GM12878 (cell line): ENCODE measurements around the gene PNMA1. TPM values are rescaled to one million over a fixed set of nuclear protein-coding genes. Genes with fewer than 3 reads are reported as not detected.

ENCODE experiments used
- ATAC-seq: fragments of 200-7000 bp; cut with Tn5 transposase; 3 replicates; pipeline ENCODE4 v1.9.1; 2020; ENCODE audit warnings: mild to moderate bottlenecking, moderate library complexity
- BruUV-seq: library from RNA; stranded (reverse); fragments of 400-500 nt; replicated peaks from 2 replicates; lab custom pipeline; 2021; lab: Mats Ljungman, UMichigan
- CTCF ChIA-PET: fragments of 300-600 bp; sonication (Branson Sonifier 250); formaldehyde crosslinking; extraction: SDS; loops from one replicate; lab custom pipeline; 2021; ENCODE audit warnings: inconsistent platforms; lab: Yijun Ruan, JAX
- POLR2A ChIA-PET: fragments of 350-600 bp; formaldehyde crosslinking; extraction: SDS; loops from one replicate; lab custom pipeline; 2021; ENCODE audit warnings: inconsistent platforms; lab: Charles Lee
- RAD21 ChIA-PET: fragments of 300-600 bp; sonication (Branson Sonifier 250); formaldehyde crosslinking; loops from one replicate; lab custom pipeline; 2023; ENCODE audit warnings: antibody characterized with exemption; ENCODE audit not compliant: unreplicated experiment; lab: Charles Lee
- SMC1A ChIA-PET: fragments of 300-600 bp; sonication (Branson Sonifier 250); formaldehyde crosslinking; loops from one replicate; lab custom pipeline; 2023; ENCODE audit not compliant: unreplicated experiment, uncharacterized antibody; lab: Charles Lee
- DNase-seq: peaks from one replicate; pipeline ENCODE4 v3.0.0-alpha.2; 2011; ENCODE audit warnings: low read depth, low spot score
- FAIRE-seq: peaks from 3 replicates; lab custom pipeline; 2011; peaks lifted over from hg19 to GRCh38; lab: Jason Lieb, UNC
- H2AFZ ChIP-seq: 2 replicates; pipeline ENCODE4 v1.6.0; 2011; ENCODE audit warnings: low read depth, low read length, control low read depth; ENCODE audit not compliant: control insufficient read depth
- H3K27ac ChIP-seq: 2 replicates; pipeline ENCODE4 v1.5.1; 2011; ENCODE audit warnings: control low read depth; ENCODE audit not compliant: control insufficient read depth, insufficient read depth
- H3K27me3 ChIP-seq, 2 experiments: replicated peaks in 1 of 2; 2 replicates each; pipeline versions ENCODE4 v1.6.0 to v1.6.1; 2011; ENCODE audit warnings: low read length in 1 of 2; ENCODE audit not compliant: control insufficient read depth in 2 of 2, insufficient read depth in 2 of 2
- H3K36me3 ChIP-seq, 2 experiments: 2 replicates each; pipeline ENCODE4 v1.5.1; 2011; ENCODE audit warnings: low read length in 1 of 2; ENCODE audit not compliant: control insufficient read depth in 2 of 2, insufficient read depth in 2 of 2
- H3K4me1 ChIP-seq: 2 replicates; pipeline ENCODE4 v1.6.1; 2011; ENCODE audit warnings: mild to moderate bottlenecking, low read length, moderate library complexity, mixed read lengths; ENCODE audit not compliant: control insufficient read depth, insufficient read depth
- H3K4me2 ChIP-seq: 2 replicates; pipeline ENCODE4 v1.6.0; 2011; ENCODE audit warnings: control low read depth; ENCODE audit not compliant: control insufficient read depth, insufficient read depth
- H3K4me3 ChIP-seq: fragments of 200-600 bp; sonication (generic); 2 replicates; pipeline ENCODE4 v1.5.1; 2016
- H3K79me2 ChIP-seq: 2 replicates; pipeline ENCODE4 v1.6.0; 2011; ENCODE audit warnings: low read length; ENCODE audit not compliant: control insufficient read depth, insufficient read depth
- H3K9ac ChIP-seq: 2 replicates; pipeline ENCODE4 v1.8.0; 2011; ENCODE audit warnings: low read length, control low read depth, mixed read lengths; ENCODE audit not compliant: control insufficient read depth, insufficient read depth
- H3K9me3 ChIP-seq: replicated peaks from 3 replicates; pipeline ENCODE4 v1.5.1; 2011; ENCODE audit warnings: mild to moderate bottlenecking, low read length; ENCODE audit not compliant: control insufficient read depth, insufficient read depth
- H4K20me1 ChIP-seq: 2 replicates; pipeline ENCODE4 v1.6.0; 2011; ENCODE audit not compliant: control insufficient read depth, insufficient read depth
- BCL11A ChIP-seq: IDR thresholded peaks from 2 replicates; pipeline ENCODE4 v1.6.1; 2011; ENCODE audit warnings: low read depth, low read length
- MEF2B ChIP-seq: fragments of 450-650 bp; IDR thresholded peaks from 2 replicates; pipeline ENCODE4 v1.6.1; 2018; ENCODE audit warnings: mild to moderate bottlenecking, moderate library complexity; ENCODE audit not compliant: partially characterized antibody, poor library complexity, severe bottlenecking
- RAD21 ChIP-seq: IDR thresholded peaks from 2 replicates; pipeline ENCODE4 v1.6.1; 2011; ENCODE audit warnings: mild to moderate bottlenecking, low read depth, low read length, moderate library complexity; ENCODE audit not compliant: insufficient read depth
- WGBS: methylation state at CpG from one replicate; pipeline ENCODE4 v1.1.6; 2016; ENCODE audit warnings: low lambda C conversion rate; ENCODE audit not compliant: insufficient replicate concordance, insufficient coverage; ENCODE audit errors: missing lambda C conversion rate; 5-methylcytosine and 5-hydroxymethylcytosine counted together
- in situ Hi-C: fragments of 300-500 bp; cut with MboI; formaldehyde crosslinking; loops from 9 replicates; pipeline ENCODE4 v1.14.3; 2018; ENCODE audit warnings: mixed read lengths
- intact Hi-C: fragments of 100-400 bp; cut with micrococcal nuclease; formaldehyde crosslinking; loops from one replicate; pipeline ENCODE4 v1.14.2; 2022; ENCODE audit not compliant: unreplicated experiment
- polyA plus RNA-seq, 11 experiments: library from polyadenylated mRNA; depleted of rRNA in 4 of 11; unstranded in 6 of 11; stranded (reverse) in 5 of 11; fragments of >200 nt; fragmentation: Nextera tagmentation in 4 of 11; fragmentation: Illumina TruSeq in 1 of 11; extraction: Ambion mirVana in 4 of 11; extraction: Trizol in 1 of 11; gene quantifications; 1 replicate in 1 of 11; 2 replicates in 10 of 11; pipeline versions ENCODE4 v1.2.1 to v1.2.3, GENCODE V29; 2011 to 2016; ENCODE audit warnings: inconsistent platforms in 2 of 11, missing spikeins in 2 of 11, low read depth in 1 of 11
- total RNA-seq, 4 experiments: library from RNA; depleted of rRNA in 3 of 4; stranded (reverse); fragments of >200 nt in 3 of 4; fragmentation: Illumina TruSeq in 1 of 4; extraction: Trizol in 1 of 4; gene quantifications; 2 replicates each; pipeline versions ENCODE4 v1.2.1 to v1.2.3, GENCODE V29; 2013 to 2021
- TF ChIP-seq, protein P1 (sequence below), 3 experiments: IDR thresholded peaks in 2 of 3; conservative IDR thresholded peaks in 1 of 3; 2 replicates each; pipeline ENCODE4 v1.5.1; 2011; ENCODE audit warnings: low read depth in 3 of 3, low read length in 3 of 3, mild to moderate bottlenecking in 3 of 3, control low read depth in 2 of 3, moderate library complexity in 2 of 3, inconsistent platforms in 1 of 3, mixed read lengths in 1 of 3; ENCODE audit not compliant: control insufficient read depth in 2 of 3, insufficient read depth in 1 of 3; ENCODE audit errors: extremely low read depth in 1 of 3

The PNMA1 gene
- total and polyA plus RNA-seq, 10 of the 15 experiments (the other 5 are each of a cell fraction or from before 2014, with no cell fraction given) = 1.8 to 39.3 (median 11.1) TPM

DNA sequence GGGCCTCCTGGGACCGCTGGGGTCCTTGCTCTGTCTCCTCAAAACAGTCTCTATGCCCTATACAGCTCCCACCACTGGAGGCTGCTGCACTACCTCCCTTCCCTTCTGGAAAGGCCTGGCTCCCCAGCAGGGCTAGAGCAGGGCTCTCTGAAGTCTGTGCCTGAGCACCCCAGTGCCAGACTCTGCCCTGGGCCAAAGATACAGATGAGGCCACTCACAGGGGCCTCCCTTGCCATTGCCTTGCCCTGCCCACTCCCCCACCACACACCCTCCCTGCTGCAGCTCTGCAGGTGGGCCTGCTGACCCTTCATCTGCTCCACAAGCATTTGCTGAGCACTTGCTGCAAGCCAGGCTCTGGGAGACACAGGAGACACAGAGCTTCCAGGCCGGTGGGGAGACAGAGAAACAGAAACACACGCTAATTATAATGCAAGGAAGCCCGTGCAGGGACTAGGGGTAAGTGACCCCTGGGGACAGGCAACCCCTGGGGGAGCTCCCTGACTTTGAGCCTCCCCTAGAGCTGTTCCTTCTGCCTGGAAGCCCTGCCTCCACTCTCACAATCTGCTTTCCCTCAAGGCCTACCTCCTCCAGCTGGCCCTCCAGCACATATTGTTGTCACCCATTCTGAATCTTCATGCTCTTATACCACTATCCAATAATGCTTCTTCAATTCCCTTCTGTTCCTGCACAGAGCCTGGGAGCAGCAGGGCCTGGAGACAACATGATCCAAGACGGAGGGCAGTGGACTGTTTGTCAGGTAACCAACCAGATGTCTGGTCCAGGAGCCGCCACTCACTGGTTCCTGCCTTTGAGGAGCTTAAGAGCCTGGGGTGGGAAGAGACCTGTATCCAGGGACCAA, 32.6 kb upstream of the PNMA1 start:
- CTCF ChIA-PET = interaction anchor here (0.8 to 21.0 kb wide), 7 partner anchors 9 to 1233 kb away, joined by 3 to 288 read pairs (median 7); a partner anchor contains a TSS
- intact Hi-C loops (no loop called here), in situ Hi-C loops (loop anchor here (25.0 kb wide), 1 partner anchor 291 kb away; no protein-coding TSS in a partner anchor)
- FAIRE-seq (no peak), DNase-seq (no peak), ATAC-seq (peak; percentile 13)
- Histone ChIP-seq H3K9ac (no peak overlapping the region), H3K4me1 (peaks cover 90% of the 10 kb centered on the region), H3K27me3 (no peaks in the 10 kb centered on the region), H3K79me2 (peaks cover 100% of the 10 kb centered on the region), H3K4me3 (peak overlapping the region; percentile 33), H3K4me2 (peak overlapping the region; percentile 5), H4K20me1 (peaks cover 40% of the 10 kb centered on the region), H3K9me3 (no peaks in the 10 kb centered on the region), H3K27ac (peak overlapping the region; percentile 29), H3K36me3 (peaks cover 8 to 21% of the 10 kb centered on the region in 2 experiments), H2AFZ (no peak overlapping the region)
- SMC1A ChIA-PET = interaction anchor here (0.7 to 6.7 kb wide), 8 partner anchors 8 to 55 kb away, joined by 3 to 60 read pairs (median 3); no protein-coding TSS in a partner anchor
- 17% methylated on average over 6 of the region's 6 CpGs for WGBS
- POLR2A ChIA-PET = interaction anchor here (0.6 to 6.7 kb wide), 5 partner anchors 6 to 136 kb away, joined by 3 to 54 read pairs (median 4); no protein-coding TSS in a partner anchor
- RAD21 ChIA-PET = interaction anchor here (0.7 to 8.5 kb wide), 8 partner anchors 9 to 80 kb away, joined by 3 to 114 read pairs (median 4); a partner anchor contains a TSS
- TF ChIP-seq RAD21 (peak; percentile 39), MEF2B (peak; percentile 53), BCL11A (no peak)
- TF ChIP-seq, protein P1, sequence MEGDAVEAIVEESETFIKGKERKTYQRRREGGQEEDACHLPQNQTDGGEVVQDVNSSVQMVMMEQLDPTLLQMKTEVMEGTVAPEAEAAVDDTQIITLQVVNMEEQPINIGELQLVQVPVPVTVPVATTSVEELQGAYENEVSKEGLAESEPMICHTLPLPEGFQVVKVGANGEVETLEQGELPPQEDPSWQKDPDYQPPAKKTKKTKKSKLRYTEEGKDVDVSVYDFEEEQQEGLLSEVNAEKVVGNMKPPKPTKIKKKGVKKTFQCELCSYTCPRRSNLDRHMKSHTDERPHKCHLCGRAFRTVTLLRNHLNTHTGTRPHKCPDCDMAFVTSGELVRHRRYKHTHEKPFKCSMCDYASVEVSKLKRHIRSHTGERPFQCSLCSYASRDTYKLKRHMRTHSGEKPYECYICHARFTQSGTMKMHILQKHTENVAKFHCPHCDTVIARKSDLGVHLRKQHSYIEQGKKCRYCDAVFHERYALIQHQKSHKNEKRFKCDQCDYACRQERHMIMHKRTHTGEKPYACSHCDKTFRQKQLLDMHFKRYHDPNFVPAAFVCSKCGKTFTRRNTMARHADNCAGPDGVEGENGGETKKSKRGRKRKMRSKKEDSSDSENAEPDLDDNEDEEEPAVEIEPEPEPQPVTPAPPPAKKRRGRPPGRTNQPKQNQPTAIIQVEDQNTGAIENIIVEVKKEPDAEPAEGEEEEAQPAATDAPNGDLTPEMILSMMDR (IDR thresholded peaks at IDR 0.05 in 2 of 3, conservative IDR thresholded peaks at IDR 0.05 in 1 of 3; ENCODE audit: control insufficient read depth in 2 of 3, extremely low read depth in 1 of 3, insufficient read depth in 1 of 3, low read depth in 3 of 3, low read length in 3 of 3) = peak in 2 of 3 experiments; percentile 15 to 16; a peak in 3 of 6 replicates
- no TSS peak for BruUV-seq
